Activated T-cell treated with anti-CD3 and anti-CD28 coated beads, Interleukin-2, amount 50 U/mL, for 48 hours (primary cell): ENCODE data around the gene PPCDC.

ENCODE experiments used
- DNase-seq, 2 experiments: peaks; one replicate each; pipeline ENCODE4 v3.0.0-alpha.2; 2020

The PPCDC gene

DNA sequence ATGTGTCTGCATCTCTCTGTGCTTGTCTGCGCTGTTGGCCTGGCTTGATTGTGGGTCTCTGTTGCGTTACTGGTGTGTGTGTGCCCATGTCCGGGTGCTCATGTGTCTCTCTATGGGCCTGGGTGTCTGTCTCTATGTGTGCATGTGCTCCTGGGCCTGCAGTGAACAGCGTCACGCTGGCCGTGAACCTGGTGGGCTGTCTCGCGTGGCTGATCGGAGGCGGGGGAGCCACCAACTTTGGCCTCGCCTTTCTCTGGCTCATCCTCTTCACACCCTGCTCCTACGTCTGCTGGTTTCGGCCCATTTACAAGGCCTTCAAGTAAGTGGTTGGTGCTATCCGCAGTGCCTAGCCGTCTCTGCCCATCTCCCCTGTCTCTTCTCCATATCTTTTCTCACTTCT, 7.0 kb upstream of the PPCDC start:
- DNase-seq: no peak

DNA sequence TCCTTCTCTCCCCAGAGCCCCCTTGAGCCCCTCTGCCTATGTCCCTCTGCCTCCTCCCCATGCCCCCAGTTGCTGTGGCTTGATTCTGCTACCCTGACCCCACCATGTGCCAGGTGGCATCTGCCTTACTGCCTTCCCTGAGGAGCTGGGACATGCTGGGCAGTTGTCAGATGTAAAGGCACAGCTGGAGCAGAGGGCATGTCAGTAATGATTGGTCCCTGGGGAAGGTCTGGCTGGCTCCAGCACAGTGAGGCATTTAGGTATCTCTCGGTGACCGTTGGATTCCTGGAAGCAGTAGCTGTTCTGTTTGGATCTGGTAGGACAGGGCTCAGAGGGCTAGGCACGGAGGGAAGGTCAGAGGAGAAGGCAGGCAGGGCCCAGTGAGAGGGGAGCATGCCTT, 3.5 kb upstream of the PPCDC start:
- no peak for DNase-seq

DNA sequence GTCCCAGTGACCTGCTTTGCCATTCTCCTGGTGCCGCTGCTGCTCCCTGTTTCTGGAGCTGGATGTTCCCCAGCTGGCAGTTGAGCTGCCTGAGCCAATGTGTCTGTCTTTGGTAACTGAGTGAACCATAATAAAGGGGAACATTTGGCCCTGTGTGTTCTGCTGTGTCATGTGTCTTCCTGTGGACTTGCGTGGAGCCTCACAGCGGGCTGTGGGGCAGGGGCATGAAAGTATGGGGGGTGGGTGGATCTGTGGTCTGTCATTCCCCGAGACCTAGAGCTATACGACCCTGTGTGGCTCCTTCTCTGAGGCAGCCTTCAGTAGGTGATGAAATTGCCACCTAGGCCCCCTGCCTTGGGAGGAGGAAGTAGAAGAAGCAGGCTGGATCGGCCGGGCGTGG, 2.0 kb upstream of the PPCDC start:
- DNase-seq: no peak

DNA sequence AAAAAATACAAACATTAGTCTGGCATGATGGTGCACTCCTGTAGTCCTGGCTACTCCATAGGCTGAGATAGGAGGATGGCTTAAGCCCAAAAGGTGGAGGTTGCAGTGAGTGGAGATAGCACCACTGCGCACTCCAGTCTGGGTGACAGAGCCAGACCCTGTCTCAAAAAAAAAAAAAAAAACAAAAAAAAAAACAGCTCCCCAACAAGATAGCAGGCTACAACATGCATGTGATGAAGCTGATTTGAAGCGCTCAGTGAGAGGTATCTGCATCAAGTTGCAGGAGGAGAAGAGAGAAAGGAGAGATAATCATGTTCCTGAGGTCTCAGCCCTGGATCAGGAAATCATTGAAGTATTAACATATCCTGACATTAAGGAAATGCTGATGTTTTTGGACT, 608 bp upstream of the PPCDC start:
- DNase-seq: no peak

DNA sequence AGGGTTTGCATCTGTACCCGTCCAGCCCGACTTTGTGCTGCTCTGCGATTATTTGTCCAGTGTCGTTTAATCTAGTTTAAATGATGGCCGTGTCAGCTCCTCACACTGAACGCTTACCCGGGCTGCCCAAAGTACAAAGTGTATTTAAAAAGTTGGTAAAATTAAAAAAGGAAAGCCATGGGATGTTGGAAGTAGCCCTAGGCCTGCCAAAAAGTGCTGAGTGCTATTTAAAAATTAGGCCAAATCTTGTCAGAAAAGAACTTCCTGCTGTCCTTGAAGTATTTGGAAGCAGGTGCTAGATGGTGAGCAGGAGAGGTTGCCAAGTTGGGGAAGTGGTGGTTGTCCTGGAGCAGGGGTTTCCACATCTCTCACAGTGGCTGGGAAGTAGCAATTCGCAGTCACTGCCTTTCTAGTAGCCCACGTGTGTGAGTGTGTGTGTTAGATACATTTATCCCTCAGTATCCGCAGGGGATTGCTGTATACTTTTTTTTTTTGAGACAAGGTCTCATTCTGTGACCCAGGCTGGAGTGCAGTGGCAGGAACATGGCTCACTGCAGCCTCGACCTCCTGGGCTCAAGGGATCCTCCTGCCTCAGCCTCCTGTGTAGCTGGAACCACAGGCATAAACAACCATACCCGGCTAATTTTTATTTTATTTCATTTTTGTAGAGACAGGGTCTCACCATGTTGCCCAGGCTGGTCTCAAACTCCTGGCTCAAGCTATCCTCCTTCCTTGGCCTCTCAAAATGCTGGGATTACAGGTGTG, 664 bp downstream of the PPCDC start:
- DNase-seq: peak; percentile 40 to 52

DNA sequence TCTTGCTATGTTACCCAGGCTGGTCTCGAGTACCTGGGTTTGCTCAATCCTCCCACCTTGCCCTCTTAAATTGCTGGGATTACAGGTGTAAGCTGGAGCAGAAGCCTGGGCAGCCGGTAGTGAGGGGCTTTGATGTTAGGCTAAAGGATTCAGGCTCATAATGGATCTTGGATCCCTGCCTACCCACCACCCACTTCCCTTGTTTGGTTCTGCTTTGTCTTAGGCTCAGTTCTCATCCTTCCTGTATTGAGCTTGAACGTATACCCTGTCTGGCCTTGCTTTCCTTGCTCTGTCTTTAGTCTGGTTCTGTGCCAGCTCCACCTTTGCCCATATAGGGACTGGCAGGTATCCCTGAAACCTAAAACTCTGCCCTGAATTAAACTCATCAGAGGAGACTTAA, 1.7 kb downstream of the PPCDC start:
- DNase-seq: no peak

DNA sequence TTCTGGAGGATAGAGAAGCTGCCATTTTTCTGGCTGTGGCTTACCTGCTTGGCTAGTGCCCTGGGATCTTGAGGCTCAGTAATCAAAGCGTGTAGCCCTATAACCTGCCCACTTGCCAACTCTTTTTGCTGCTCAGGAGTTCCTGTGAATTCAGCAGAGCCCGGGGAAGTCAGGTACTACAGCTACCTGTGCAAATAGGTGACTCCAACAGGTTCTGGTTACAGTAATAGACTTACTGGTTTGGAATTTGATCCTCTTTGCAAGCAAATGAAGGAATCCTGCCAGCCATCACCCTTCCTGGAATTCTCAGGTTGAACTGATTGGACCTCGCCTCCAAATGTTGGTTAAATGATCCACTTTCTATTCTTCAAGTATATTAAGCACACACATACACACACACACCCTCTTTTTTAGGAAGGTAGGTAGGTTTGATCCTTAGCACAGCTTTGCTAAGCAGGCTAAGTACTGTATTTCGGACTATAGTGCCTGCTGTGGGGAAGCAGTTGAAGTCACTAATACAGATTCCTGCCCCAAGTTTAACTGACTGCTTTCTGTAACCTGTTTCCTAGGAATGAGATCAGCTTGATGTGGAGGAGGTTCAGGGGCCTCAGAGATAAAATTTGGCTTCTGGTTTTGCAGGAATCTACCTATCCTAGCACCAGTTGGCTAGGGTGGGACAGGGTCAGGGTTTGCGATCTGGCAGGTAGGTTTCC, 2.3 kb downstream of the PPCDC start:
- DNase-seq: no peak

DNA sequence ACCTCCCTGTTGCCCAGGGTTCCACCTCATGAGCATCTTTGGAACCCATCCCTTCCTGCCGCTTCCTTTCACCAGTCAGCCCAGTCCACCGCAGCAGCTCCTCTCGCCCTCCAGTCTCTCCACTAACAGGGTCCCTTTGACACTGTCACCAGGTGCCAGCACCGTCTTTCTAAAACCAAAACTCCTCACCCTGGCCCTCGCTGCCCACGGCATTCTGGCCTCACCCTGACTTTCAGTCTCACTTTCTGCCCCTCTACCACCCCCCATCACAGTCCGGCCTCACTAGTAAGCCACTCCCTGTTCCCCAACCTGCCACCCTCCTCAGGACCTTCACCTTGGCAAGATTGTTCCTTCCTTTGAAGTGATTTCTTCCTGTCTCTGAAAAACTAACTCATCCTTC, 4.2 kb downstream of the PPCDC start:
- no peak for DNase-seq

DNA sequence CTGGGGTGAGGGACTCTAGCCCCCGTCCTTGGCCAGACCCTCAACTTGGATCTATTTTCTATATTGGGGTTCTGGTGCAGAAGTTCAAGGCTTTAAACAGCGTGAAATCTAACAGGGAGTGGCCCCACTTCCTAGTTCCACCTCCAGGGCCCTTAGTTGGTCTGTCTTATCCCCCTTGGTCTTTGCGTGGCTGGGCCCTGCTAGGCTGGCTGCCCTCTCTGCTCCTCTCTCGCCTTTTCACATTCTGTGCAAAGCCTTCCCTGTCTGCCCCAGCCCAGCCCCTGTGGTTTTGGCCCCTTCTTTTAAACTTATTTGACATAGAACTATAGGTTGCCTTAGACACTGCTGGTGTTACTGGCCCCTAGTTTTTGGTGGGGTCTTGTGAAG, 5.6 kb downstream of the PPCDC start:
- DNase-seq: no peak

DNA sequence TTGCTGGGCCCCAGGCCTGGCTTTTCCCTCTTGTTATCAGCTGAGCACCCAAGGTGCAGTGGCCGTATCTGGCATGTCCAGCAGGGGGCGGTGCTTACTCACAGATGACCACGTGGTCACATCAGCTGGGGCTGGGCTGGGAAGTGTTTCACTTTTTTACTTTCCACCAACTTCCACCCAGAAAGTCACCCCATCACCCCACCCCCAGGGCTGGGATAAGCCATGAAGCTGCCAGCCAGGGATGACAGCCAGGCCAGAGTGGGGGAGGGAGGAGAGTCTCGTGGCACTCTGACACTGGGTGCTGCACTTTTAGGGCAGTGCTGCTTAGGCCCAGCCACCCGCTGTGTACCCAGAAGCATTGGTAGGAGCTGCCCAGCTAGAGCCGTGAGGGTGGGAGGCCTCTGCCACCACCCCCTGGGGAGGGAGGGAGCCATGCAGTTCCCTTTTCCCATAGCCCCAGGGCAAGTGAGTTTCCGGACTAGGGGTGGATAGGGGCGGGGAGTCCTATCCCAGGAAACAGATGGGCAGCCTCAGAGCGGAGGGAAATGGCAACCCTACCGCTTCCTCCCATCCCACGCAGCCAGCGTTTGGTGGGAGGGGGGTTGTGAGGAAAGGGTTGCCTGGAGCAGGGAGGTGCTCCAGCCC, 6.1 kb downstream of the PPCDC start:
- peak; percentile 92 for DNase-seq

DNA sequence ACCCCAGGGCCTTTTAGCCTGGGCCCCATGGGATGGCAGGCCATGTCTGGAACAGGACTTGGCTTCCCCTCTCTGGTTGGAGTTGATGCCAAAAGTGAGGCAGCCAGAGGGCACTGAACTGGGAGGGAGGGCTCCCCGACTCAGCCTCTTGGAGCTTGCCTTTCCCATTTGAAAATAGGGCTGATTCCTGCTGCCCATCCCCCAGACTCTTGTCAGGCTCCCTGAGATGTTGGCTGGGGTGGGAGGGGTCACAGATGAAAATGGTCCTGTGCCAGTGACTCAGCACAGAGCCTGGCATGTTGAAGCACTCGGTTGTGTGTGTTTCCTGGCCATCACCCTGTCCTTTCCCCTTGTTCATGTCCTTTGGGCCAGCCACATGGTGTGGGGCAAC, 6.6 kb downstream of the PPCDC start:
- DNase-seq: no peak

DNA sequence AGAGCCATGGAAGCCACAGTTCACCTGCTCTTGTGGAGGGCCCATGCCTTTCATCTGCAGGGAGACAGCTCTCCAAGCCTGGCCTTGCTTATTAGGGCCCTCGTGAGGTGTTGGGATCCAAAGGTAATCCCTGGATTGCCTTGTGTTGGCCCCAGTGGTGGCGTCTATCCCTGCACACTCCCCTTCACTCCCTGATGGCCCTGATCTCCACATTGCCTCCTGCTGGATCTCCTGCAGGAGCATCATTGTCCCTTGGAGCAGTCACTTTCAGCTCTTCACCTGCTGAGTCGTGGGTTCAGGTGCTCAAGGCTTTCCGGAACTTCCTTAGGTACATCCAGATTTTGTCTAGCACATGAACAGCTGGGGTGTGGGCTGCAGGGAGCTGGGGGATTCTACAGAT, 7.0 kb downstream of the PPCDC start:
- DNase-seq: no peak

DNA sequence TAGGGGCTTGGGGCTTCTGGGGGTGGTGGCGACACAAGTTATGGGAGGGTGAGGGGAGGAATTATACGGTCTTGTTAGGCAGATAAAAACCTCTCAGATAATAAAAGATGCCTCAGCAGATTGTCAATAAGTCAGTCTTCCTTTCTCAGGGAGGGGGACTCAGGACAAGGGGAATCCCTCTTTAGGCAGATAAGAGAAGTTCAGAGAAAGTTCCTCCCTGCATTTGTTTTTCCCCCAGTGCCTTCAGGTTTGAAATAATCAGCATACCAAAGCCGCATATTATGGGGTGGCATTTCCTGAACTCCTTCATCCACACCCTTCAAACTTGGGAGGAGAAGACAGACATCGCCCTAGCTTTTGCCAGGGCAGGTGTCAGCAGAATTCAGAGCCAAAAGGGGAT, 8.5 kb downstream of the PPCDC start:
- DNase-seq: no peak

DNA sequence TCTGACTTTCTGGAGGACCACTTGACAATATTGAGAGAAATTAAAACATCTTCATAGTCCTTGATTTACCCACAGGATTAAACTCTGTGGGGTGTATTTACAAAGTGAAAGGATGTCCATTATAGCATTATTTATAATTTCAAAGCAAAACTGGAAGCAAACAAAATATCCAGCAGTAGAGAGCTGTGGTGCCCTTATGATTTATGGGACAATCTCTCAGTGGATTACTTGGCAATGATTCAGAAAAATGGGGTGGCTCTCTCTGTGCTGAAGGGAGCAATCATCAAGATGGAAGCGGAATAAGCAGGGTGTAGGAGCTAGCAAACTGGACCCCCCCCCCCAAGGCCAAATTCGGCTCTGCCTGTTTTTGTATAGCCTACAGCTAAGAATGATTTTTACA, 9.0 kb downstream of the PPCDC start:
- DNase-seq: no peak

DNA sequence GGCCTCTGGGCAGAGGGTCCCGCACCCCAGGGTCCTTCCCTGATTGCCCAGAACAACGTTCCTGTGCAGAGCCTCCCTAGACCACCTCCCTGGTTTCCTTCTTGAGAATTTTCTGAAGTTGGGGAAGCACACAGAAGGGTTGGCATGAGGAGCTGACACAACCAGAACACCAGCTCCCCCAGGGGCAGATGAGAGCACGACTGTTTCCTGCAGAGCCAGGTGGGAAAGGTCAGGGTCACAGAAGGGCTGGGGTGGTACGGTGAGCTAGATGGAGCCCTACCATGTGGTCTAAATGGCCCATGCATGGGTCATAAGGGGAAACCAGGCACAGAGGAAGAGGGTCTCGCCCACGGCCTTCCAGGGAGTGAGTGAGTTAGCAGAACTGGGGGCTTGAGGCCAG, 10.4 kb downstream of the PPCDC start:
- DNase-seq: no peak

DNA sequence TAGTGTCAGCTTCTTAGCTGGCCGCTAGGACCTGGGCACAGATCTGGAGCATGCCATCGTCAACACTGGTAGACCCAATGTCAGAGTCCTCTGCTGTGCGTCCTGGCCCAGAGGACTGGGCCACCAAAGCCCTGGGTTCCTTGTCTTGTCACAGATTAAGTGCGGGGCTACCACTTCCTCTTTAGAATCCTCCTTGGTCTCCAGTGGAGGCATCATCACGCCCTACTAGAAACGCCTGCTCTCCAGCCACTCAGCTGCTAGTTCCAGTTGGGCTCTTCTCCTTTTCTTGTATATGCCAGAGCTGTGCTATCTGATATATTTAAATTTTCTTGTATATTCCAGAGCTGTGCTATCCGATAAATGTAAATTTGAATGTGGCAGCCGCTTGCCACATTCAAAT, 11.2 kb downstream of the PPCDC start:
- no peak for DNase-seq

DNA sequence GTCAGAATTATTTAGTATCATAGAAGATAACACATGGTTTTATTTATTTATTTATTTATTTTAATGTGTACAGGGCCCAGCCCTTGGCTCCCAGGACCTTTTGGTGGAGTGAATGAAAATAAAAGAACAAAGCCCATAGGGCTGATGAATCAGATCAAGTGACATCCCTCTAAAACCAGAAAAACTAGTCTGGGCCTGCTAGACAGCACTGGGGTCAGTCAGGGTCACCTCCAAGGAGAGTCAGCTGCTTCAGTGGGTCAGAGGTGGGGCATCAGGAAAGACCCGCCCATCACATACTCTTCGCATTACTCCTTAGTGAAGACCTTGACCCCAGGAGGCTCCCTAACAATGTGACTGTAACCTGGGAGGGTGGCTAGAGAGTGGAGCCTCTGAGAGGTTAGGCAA, 12.8 kb downstream of the PPCDC start:
- no peak for DNase-seq

DNA sequence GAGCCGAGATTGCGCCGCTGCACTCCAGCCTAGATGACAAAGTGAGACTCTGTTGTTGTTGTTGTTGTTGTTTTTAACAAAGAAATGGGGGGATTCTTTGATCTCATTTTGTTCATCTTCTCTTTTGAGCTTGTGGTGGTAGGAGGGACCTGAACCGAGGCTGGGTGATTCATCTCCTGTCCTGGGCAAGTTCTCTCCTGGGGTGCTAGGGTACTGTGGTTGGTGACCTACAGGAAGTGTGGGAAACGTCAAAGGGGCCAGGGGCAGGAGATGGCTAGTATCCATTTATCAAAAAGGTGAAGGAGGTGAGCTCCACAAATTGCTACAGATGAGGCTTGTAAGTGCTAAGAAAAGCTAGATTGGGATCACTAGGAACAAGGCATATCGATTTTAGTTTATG, 14.3 kb downstream of the PPCDC start:
- no peak for DNase-seq

DNA sequence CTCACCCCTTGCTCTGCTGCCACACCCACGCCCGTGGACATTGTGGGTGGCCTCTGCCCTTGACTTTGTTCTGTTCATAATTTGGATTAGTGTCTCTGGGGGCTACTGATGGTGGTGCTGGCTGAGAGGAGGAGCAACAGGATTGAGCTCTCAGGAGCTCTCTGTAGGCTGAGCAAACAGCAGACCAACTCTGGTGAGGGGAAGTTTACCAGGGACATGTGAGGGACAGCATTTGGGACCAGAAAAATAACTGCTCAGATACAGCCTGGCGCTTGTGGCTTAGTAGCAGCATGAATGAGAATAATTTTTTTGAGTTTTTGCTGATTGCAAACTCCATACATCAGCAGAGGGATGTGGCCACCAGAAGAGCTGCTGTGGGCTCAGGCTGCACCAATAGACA, 14.8 kb downstream of the PPCDC start:
- no peak for DNase-seq

DNA sequence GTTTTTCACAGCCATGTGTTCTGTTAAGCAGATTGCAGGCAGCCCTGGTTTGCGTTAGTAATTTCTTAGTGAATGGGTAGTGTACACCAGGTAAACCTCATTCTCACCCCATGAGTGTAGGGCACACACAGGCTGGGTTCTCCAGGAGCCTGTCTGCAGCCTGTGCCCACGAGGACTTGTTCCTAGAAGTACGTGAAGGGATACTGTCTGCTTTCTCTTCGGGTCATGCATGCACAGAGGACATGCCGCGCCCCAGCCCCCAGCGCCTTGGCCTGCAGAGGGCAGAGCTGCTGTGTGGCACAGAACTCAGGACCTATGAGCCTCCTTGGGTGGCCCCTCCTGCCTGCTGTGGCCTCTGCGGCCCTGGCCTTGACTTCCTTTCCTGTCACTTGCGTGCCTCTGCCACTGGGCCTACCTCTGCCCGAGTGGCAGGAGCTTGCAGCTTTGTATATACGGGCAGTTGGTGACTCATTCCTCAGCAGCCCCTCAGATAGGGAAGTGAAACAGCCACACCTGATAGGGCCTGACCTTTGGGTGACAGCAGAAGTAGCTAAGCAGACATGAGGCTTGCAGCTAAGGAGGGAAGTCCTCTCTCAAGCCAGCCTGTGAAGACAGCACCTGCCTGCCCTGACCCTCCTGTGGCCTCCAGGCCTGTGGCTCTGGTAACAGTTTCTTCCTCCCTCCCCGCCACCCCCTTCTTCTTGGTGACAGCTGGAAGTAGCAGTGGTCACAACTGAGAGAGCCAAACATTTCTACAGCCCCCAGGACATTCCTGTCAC, 19.5 kb downstream of the PPCDC start:
- DNase-seq: peak; percentile 71 to 78

DNA sequence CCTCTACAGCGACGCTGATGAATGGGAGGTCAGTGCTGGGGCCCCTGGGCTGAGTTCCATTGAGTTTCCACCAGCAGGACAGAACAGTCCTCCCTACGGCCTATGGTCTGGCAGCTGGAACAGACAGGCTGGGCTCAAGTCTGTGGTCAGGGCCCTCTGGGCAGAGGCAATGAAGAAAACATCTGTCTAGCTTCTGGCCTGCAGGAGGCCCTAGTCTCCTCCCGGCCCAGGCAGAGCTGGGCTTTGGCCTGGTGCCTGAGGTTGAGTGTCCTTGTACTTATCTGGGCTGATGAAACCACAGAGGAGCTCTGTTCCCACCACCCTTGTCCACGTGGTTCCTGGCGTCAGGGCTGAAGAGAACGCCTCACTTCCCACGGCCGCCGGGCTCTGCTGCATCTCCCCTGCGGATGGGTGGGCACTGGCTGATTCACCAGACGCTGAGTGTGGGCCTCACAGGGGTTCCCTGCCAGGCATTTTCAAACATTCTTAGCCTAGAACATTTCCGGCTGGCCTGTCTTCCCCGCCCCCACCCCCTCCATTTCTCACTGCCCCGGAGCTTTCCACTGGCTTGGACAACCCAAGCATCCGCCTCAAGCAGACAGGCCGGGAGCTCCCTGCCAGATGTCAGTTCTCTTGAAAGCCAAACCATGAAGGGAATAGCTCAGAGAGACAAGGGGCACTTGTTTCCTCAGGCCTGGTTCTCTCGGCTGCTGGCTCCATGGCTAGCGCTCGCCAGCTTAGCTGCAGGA, 20.3 kb downstream of the PPCDC start:
- DNase-seq: no peak

DNA sequence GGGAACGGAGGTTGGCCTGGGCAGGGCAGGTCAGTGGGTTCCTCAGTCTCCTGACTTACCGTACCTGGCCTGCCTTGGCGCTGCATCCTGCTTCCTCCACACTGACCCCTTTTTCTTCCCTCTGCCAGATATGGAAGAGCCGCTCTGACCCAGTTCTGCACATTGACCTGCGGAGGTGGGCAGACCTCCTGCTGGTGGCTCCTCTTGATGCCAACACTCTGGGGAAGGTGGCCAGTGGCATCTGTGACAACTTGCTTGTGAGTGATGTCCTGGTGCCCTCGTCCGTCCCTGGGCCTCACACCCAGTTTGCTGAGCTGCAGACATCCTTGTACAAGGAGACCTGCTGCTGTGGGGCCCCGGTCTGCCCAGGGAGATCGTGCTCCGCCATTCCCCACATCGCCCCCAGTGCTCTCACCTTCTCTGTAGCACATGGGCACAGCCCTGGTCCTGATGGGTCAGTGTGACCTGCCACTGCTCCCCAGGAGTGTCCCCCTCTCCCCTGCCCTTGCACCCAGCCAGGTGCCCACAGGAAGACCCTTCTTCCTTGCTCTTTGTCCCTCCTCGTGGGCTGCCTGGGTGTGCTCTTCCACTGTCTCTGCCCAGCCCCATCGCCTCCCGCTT, 21.0 kb downstream of the PPCDC start:
- no peak for DNase-seq
